HepG2 (cell line): Measurements from ENCODE around the gene TANGO6. TPM values are rescaled to one million over a fixed set of nuclear protein-coding genes. Genes with fewer than 3 reads are reported as not detected.

Experiments used
- GZF1 ChIP-seq: sonication (generic); formaldehyde crosslinking; IDR thresholded peaks from 2 replicates; pipeline ENCODE4 v1.5.1; 2020; ENCODE audit warnings: mild to moderate bottlenecking, missing genetic modification reagents
- HNF4G ChIP-seq, 2 experiments: sonication (generic) in 1 of 2; formaldehyde crosslinking in 1 of 2; IDR thresholded peaks; 2 replicates each; pipeline versions ENCODE4 v1.4.0 to v1.6.1; 2011 to 2020; ENCODE audit warnings: borderline replicate concordance in 2 of 2, low read depth in 2 of 2, mild to moderate bottlenecking in 2 of 2, low read length in 1 of 2, missing genetic modification reagents in 1 of 2, moderate library complexity in 1 of 2
- SATB2 ChIP-seq: sonication (generic); formaldehyde crosslinking; IDR thresholded peaks from 2 replicates; pipeline ENCODE4 v1.5.0; 2020; ENCODE audit warnings: missing genetic modification reagents
- SP5 ChIP-seq: IDR thresholded peaks from 2 replicates; pipeline ENCODE4 v1.6.1; 2016; ENCODE audit warnings: low read depth, borderline replicate concordance
- ZBTB40 ChIP-seq, 2 experiments: fragments of 450-650 bp in 1 of 2; sonication (generic) in 1 of 2; formaldehyde crosslinking in 1 of 2; IDR thresholded peaks; 2 replicates each; pipeline versions ENCODE4 v1.6.1 to v1.8.0; 2016 to 2022; ENCODE audit warnings: antibody characterized with exemption in 1 of 2, mild to moderate bottlenecking in 1 of 2, missing genetic modification reagents in 1 of 2
- ZC3H13 ChIP-seq: sonication (generic); formaldehyde crosslinking; IDR thresholded peaks from 2 replicates; pipeline ENCODE4 v1.8.1; 2023; ENCODE audit warnings: mild to moderate bottlenecking, missing genetic modification reagents, moderate library complexity
- ZNF530 ChIP-seq: sonication (generic); formaldehyde crosslinking; IDR thresholded peaks from 2 replicates; pipeline ENCODE4 v1.5.0; 2020; ENCODE audit warnings: low read depth, mild to moderate bottlenecking, missing genetic modification reagents
- ZNF562 ChIP-seq: sonication (generic); formaldehyde crosslinking; IDR thresholded peaks from 2 replicates; pipeline ENCODE4 v1.8.0; 2022; ENCODE audit warnings: missing genetic modification reagents, borderline replicate concordance
- ZSCAN20 ChIP-seq: sonication (generic); formaldehyde crosslinking; IDR thresholded peaks from 2 replicates; pipeline ENCODE4 v1.4.0; 2020; ENCODE audit warnings: missing genetic modification reagents, mild to moderate bottlenecking, borderline replicate concordance
- polyA plus RNA-seq, 8 experiments: library from polyadenylated mRNA; depleted of rRNA in 3 of 8; stranded (reverse) in 7 of 8; unstranded in 1 of 8; fragments of >200 nt; fragmentation: Illumina TruSeq in 4 of 8; extraction: Trizol in 4 of 8; gene quantifications; 2 replicates each; pipeline versions ENCODE4 v1.2.1 to v1.2.3, GENCODE V29; 2011 to 2016; ENCODE audit warnings: low read depth in 4 of 8, missing spikeins in 1 of 8, mixed read lengths in 1 of 8; ENCODE audit not compliant: insufficient read depth in 1 of 8
- total RNA-seq, 5 experiments: library from RNA; depleted of rRNA; stranded (reverse); fragments of >200 nt; fragmentation: Illumina TruSeq; extraction: Trizol; gene quantifications; 2 replicates each; pipeline ENCODE4 v1.2.3, GENCODE V29; 2016; ENCODE audit warnings: low read depth in 1 of 5
- TF ChIP-seq, protein P1 (sequence below): sonication (generic); formaldehyde crosslinking; IDR thresholded peaks from 2 replicates; pipeline ENCODE4 v1.4.0; 2020; ENCODE audit warnings: missing genetic modification reagents
- TF ChIP-seq, protein P2 (sequence below): fragments of 450-650 bp; IDR thresholded peaks from 2 replicates; pipeline ENCODE4 v1.6.1; 2016
- TF ChIP-seq, protein P3 (sequence below): sonication (generic); formaldehyde crosslinking; IDR thresholded peaks from 2 replicates; pipeline ENCODE4 v1.4.0; 2020; ENCODE audit warnings: missing genetic modification reagents, mild to moderate bottlenecking, borderline replicate concordance

Gene TANGO6
- total and polyA plus RNA-seq, 2 of the 13 experiments (the other 11 are each of a cell fraction or from before 2014, with no cell fraction given) = 7.2 to 13.3 TPM

- TF ChIP-seq ZBTB40 (IDR thresholded peaks at IDR 0.05) (no peak), ZBTB40 (CRISPR knock-in tag; IDR thresholded peaks at IDR 0.05) (peak; percentile 89), GZF1 (CRISPR knock-in tag) (0 out of 2 replicates have a peak, but pooled peaks have one; percentile 78), SATB2 (CRISPR knock-in tag) (0 out of 2 replicates have a peak, but pooled peaks have one; percentile 26), SP5 (peak; percentile 79), ZNF530 (CRISPR knock-in tag) (no peak), HNF4G (IDR thresholded peaks at IDR 0.05; ENCODE audit: borderline replicate concordance, low read depth, low read length) (no peak; the same call in 1 of the 2 replicates), HNF4G (CRISPR knock-in tag; IDR thresholded peaks at IDR 0.05; ENCODE audit: borderline replicate concordance, low read depth) (peak; percentile 62; the same call in 1 of the 2 replicates), ZC3H13 (CRISPR knock-in tag) (no peak), ZNF562 (CRISPR knock-in tag) (no peak), ZSCAN20 (peak; percentile 90)
- TF ChIP-seq, protein P1, sequence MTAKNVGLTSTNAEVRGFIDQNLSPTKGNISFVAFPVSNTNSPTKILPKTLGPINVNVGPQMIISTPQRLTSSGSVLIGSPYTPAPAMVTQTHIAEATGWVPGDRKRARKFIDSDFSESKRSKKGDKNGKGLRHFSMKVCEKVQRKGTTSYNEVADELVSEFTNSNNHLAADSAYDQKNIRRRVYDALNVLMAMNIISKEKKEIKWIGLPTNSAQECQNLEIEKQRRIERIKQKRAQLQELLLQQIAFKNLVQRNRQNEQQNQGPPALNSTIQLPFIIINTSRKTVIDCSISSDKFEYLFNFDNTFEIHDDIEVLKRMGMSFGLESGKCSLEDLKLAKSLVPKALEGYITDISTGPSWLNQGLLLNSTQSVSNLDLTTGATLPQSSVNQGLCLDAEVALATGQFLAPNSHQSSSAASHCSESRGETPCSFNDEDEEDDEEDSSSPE (CRISPR knock-in tag) = peak; percentile 58
- TF ChIP-seq, protein P2, sequence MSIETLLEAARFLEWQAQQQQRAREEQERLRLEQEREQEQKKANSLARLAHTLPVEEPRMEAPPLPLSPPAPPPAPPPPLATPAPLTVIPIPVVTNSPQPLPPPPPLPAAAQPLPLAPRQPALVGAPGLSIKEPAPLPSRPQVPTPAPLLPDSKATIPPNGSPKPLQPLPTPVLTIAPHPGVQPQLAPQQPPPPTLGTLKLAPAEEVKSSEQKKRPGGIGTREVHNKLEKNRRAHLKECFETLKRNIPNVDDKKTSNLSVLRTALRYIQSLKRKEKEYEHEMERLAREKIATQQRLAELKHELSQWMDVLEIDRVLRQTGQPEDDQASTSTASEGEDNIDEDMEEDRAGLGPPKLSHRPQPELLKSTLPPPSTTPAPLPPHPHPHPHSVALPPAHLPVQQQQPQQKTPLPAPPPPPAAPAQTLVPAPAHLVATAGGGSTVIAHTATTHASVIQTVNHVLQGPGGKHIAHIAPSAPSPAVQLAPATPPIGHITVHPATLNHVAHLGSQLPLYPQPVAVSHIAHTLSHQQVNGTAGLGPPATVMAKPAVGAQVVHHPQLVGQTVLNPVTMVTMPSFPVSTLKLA = no peak; the same call in 1 of the 2 replicates
- TF ChIP-seq, protein P3, sequence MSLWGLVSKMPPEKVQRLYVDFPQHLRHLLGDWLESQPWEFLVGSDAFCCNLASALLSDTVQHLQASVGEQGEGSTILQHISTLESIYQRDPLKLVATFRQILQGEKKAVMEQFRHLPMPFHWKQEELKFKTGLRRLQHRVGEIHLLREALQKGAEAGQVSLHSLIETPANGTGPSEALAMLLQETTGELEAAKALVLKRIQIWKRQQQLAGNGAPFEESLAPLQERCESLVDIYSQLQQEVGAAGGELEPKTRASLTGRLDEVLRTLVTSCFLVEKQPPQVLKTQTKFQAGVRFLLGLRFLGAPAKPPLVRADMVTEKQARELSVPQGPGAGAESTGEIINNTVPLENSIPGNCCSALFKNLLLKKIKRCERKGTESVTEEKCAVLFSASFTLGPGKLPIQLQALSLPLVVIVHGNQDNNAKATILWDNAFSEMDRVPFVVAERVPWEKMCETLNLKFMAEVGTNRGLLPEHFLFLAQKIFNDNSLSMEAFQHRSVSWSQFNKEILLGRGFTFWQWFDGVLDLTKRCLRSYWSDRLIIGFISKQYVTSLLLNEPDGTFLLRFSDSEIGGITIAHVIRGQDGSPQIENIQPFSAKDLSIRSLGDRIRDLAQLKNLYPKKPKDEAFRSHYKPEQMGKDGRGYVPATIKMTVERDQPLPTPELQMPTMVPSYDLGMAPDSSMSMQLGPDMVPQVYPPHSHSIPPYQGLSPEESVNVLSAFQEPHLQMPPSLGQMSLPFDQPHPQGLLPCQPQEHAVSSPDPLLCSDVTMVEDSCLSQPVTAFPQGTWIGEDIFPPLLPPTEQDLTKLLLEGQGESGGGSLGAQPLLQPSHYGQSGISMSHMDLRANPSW (CRISPR knock-in tag) = peak; percentile 69; the same call in 1 of the 2 replicates
These were observed at the start of gene TANGO6 (continued) for GRCh38 chr16:68843482-68844210.
